C1 segment of cervical spinal cord (tissue), 14 donors: ENCODE data around the gene WFDC12.
"Not testable (repeated sequence)": the region's sequence is repeated elsewhere in the genome, so short reads cannot be mapped to it uniquely, and the experiment has no call there.

Experiments used
- DNase-seq, 14 donors: peaks; one replicate each; lab custom pipeline; 2025; lab: John Stamatoyannopoulos, UW

The WFDC12 gene

GRCh38 chr20:45124365-45124764, at the start of gene WFDC12:
TSS of gene WFDC12 (minus strand) at chr20:45124465. CDS start at chr20:45124447, 18 bp downstream.
- DNase-seq, result no peak

GRCh38 chr20:45173522-45173921, 49.3 kb upstream of the WFDC12 start:
- DNase-seq, result no peak

GRCh38 chr20:45164906-45165305, 40.6 kb upstream of the WFDC12 start:
- no peak for DNase-seq

- DNase-seq, result no peak
Measured at GRCh38 chr20:45163083-45163803, 39.0 kb upstream of the WFDC12 start.

- DNase-seq, result peak in 1 of 14 donors; percentile 2
Measured at GRCh38 chr20:45157962-45158361, 33.7 kb upstream of the WFDC12 start.

- DNase-seq, result no peak
Measured at GRCh38 chr20:45156713-45157112, 32.4 kb upstream of the WFDC12 start.

- DNase-seq, result not testable (repeated sequence)
Measured at GRCh38 chr20:45154794-45155193, 30.5 kb upstream of the WFDC12 start.

- DNase-seq, result no peak
Measured at GRCh38 chr20:45154183-45154582, 29.9 kb upstream of the WFDC12 start.

- DNase-seq, result peak in 4 of 14 donors; percentile 22 to 45 (median 26)
Measured at GRCh38 chr20:45153752-45154151, 29.5 kb upstream of the WFDC12 start.

- no peak for DNase-seq
Measured at GRCh38 chr20:45153147-45153546, 28.9 kb upstream of the WFDC12 start.

- no peak for DNase-seq
Measured at GRCh38 chr20:45152405-45152804, 28.1 kb upstream of the WFDC12 start.

- DNase-seq, result no peak
Measured at GRCh38 chr20:45149062-45149461, 24.8 kb upstream of the WFDC12 start.

- no peak for DNase-seq
Measured at GRCh38 chr20:45140836-45141235, 16.6 kb upstream of the WFDC12 start.

GRCh38 chr20:45139733-45140375, 15.6 kb upstream of the WFDC12 start:
- not testable (repeated sequence) for DNase-seq

GRCh38 chr20:45138561-45139300, 14.5 kb upstream of the WFDC12 start:
- DNase-seq, result no peak

- DNase-seq, result no peak
Measured at GRCh38 chr20:45136911-45137310, 12.6 kb upstream of the WFDC12 start.

- DNase-seq, result no peak
Measured at GRCh38 chr20:45128099-45128498, 3.8 kb upstream of the WFDC12 start.

- no peak for DNase-seq
Measured at GRCh38 chr20:45121388-45121787, 2.9 kb downstream of the WFDC12 start.

GRCh38 chr20:45119556-45120266, 4.6 kb downstream of the WFDC12 start:
- no peak for DNase-seq

GRCh38 chr20:45118028-45118427, 6.2 kb downstream of the WFDC12 start:
- no peak for DNase-seq

- no peak for DNase-seq
Measured at GRCh38 chr20:45117581-45117980, 6.7 kb downstream of the WFDC12 start.

- no peak for DNase-seq
Measured at GRCh38 chr20:45115829-45116228, 8.4 kb downstream of the WFDC12 start.
